ENCODE data around the gene TRAPPC1.
A peak's percentile ranks its signal among the peaks of the same experiment; 100 is the strongest.

The TRAPPC1 gene

GRCh38 chr17:7897090-7897489, 34.7 kb downstream of the TRAPPC1 start:
- DNase-seq = no peak

GRCh38 chr17:7894866-7895265, 36.9 kb downstream of the TRAPPC1 start:
- no peak for DNase-seq

GRCh38 chr17:7894226-7894625, 37.5 kb downstream of the TRAPPC1 start:
- no peak for DNase-seq

GRCh38 chr17:7893187-7893880, 38.4 kb downstream of the TRAPPC1 start:
- DNase-seq = no peak

- peak; percentile 14 for DNase-seq
These were observed 42.4 kb downstream of the TRAPPC1 start for GRCh38 chr17:7889166-7889955.

- DNase-seq = peak; percentile 34
These were observed 43.4 kb downstream of the TRAPPC1 start, which contains the start of gene CHD3 for GRCh38 chr17:7888184-7888920. CHD3 (plus strand) TSS chr17:7888789; CDS start chr17:7889001, 212 bp downstream.

GRCh38 chr17:7887482-7888183, 44.1 kb downstream of the TRAPPC1 start:
- DNase-seq = peak; percentile 98

- DNase-seq = no peak
These were observed 44.7 kb downstream of the TRAPPC1 start for GRCh38 chr17:7887038-7887481.

- DNase-seq = peak; percentile 58
These were observed 45.3 kb downstream of the TRAPPC1 start for GRCh38 chr17:7886227-7887037.

GRCh38 chr17:7885367-7886226, 46.1 kb downstream of the TRAPPC1 start:
- DNase-seq = peak; percentile 25

GRCh38 chr17:7884581-7885366, 47.0 kb downstream of the TRAPPC1 start:
- peak; percentile 19 for DNase-seq

GRCh38 chr17:7883781-7884386, 47.9 kb downstream of the TRAPPC1 start:
- peak; percentile 68 for DNase-seq

GRCh38 chr17:7882629-7883028, 49.1 kb downstream of the TRAPPC1 start:
- DNase-seq = no peak

GRCh38 chr17:7882068-7882467, 49.7 kb downstream of the TRAPPC1 start:
- DNase-seq = no peak

- DNase-seq = no peak
These were observed 50.3 kb downstream of the TRAPPC1 start for GRCh38 chr17:7881276-7882054.
